ENCODE measurements around the gene DCBLD2. TPM values are rescaled to one million over a fixed set of nuclear protein-coding genes. Genes with fewer than 3 reads are reported as not detected.

The DCBLD2 gene
- total RNA-seq, 1 donor from 2014 or later: 36.5 TPM

DNA sequence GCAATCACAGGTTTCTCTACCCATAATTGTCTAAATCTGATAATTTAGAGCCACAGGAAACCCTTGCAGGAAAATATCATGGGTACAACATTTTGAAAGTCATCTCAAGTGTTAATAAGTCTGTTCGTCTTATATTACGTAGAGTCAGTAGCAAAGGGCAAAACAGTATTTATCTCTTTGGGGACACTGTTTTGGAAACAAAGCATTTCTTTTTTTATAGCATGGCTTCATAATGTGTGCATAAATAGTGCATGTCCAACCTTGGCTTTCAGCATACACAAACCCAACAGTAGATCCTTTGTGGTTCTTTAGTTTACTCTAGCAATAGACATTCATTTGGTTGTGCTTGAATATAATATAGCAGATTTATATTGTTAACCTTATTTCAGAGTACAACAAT is 114.3 kb downstream of the DCBLD2 start:
- peaks cover 8% of the 10 kb centered on the region for H3K36me3 ChIP-seq
- ATAC-seq (no peak), DNase-seq (no peak)
- H3K27ac ChIP-seq: no peak overlapping the region
- TF ChIP-seq CTCF (IDR thresholded peaks at IDR 0.05): no peak
- intact Hi-C loops (cut with DNase I): no loop called here
- H3K27me3 ChIP-seq (ENCODE audit: low read depth): no peaks in the 10 kb centered on the region
- no peaks in the 10 kb centered on the region for H3K9me3 ChIP-seq
- no peak overlapping the region for H3K4me3 ChIP-seq
- peaks cover 28% of the 10 kb centered on the region for H3K4me1 ChIP-seq

- H3K4me3 ChIP-seq: no peak overlapping the region
- no peaks in the 10 kb centered on the region for H3K27me3 ChIP-seq (ENCODE audit: low read depth)
- DNase-seq (no peak), ATAC-seq (peak in 1 of 2 donors; percentile 59)
- intact Hi-C loops (cut with DNase I): no loop called here
- peaks cover 28% of the 10 kb centered on the region for H3K4me1 ChIP-seq
- H3K27ac ChIP-seq: no peak overlapping the region
- no peak for TF ChIP-seq CTCF (IDR thresholded peaks at IDR 0.05)
- peaks cover 8% of the 10 kb centered on the region for H3K36me3 ChIP-seq
- H3K9me3 ChIP-seq: no peaks in the 10 kb centered on the region
Measured at GRCh38 chr3:98786364-98787006, 115.0 kb downstream of the DCBLD2 start.

DNA sequence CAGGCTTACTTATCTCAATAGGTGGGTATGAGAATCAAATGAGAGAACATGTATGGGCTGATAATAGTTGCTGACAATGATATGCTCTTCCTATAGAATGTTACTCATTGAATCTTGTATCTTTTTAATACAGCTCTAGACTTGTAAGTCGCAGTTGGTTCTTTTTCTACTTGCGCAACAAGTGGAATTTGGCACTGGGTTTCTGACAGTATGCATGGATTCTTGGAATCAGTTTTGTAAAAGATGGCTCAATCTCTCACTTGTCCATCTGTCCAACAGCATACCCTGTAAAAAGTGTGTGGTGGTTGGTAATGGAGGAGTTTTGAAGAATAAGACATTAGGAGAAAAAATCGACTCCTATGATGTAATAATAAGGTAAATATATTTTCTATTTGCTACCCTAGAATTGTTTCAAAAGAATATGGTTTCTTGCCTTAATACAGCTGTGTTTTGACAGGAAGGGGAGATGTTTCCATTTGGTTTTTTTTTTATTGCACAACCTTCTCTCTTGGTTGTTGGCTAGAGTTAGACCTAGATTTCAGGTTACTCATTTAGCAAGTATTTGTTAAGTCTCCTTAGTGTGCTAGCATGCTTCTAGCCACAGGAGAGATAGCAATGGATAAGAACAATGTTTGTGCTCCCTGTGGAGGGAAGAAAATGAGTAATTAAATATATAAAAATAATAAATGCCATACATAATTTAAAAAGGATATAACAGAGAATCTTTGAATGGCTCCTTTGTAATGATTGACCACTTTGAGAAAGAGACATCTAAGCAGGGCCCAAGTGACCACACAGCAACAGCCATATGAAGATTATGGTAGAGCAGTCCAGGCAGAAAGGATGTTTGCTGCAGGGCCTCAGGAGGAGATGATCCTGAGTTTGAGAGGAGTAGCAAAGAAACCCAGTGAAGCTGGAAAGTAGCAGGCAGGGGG is 116.6 kb downstream of the DCBLD2 start:
- peaks cover 31% of the 10 kb centered on the region for H3K4me1 ChIP-seq
- intact Hi-C loops (cut with DNase I): no loop called here
- no peak for DNase-seq
- H3K9me3 ChIP-seq: no peaks in the 10 kb centered on the region
- ATAC-seq: peak in 1 of 2 donors; percentile 72
- H3K4me3 ChIP-seq: no peak overlapping the region
- peaks cover 8% of the 10 kb centered on the region for H3K36me3 ChIP-seq
- no peaks in the 10 kb centered on the region for H3K27me3 ChIP-seq (ENCODE audit: low read depth)
- TF ChIP-seq CTCF (IDR thresholded peaks at IDR 0.05): no peak
- H3K27ac ChIP-seq: no peak overlapping the region

DNA sequence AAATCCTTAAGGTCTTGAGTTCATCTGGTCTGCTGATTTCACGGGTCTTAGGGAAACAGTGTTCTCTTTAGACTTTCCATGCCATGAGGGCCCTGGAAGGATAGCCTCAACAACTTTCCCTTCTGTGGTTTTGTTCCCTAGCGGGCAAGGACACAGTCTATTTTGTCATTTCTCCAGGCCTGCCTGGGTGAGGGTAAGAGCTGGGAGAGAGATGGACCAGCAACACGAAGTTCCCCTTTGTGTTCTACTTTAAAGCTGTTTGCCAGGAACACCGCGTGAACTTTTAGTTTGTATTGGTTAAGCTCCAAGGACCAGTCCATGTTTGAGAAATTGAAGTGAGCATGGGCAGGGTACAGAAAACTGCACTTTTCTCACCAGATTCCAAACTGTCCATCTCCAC is 117.5 kb downstream of the DCBLD2 start:
- H3K36me3 ChIP-seq: peaks cover 8% of the 10 kb centered on the region
- H3K9me3 ChIP-seq: no peaks in the 10 kb centered on the region
- H3K27me3 ChIP-seq (ENCODE audit: low read depth): no peaks in the 10 kb centered on the region
- TF ChIP-seq CTCF (IDR thresholded peaks at IDR 0.05): no peak
- ATAC-seq: peak in 1 of 2 donors; percentile 70
- no peak overlapping the region for H3K4me3 ChIP-seq
- intact Hi-C loops (cut with DNase I): no loop called here
- H3K27ac ChIP-seq: no peak overlapping the region
- peaks cover 37% of the 10 kb centered on the region for H3K4me1 ChIP-seq
- DNase-seq: no peak

DNA sequence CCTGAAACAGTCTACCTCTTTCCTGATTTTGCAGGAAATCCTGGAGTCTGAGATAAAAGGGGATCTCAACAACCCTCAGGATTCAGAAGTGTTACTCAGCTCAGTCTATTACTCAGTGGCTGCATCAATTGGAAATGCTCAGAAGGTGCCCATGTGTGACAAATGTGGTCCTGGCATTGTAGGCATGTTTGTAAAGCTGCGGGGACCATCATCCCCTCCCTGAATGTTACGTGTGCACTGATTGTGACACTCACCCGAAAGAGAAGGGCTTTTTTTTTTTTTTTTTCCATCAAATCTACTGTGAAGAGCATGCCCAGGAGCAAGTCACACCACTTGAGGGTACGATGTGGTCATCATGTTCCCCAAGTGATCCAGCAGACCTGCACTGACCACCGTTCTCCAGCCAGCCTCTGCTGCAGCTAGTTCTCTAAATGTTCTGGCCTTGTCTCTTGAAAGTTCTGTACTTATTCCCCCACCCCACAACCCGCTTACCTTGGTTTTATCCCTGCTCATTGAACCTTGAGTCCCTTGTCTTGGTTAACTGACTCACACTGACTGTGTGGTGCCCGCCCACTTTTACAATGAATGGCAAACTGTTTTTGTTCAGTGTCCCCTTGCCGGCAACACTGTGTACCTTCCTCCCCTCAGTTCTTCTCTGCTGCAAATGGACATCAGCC is 118.5 kb downstream of the DCBLD2 start:
- no peak for DNase-seq
- no peak overlapping the region for H3K27ac ChIP-seq
- H3K27me3 ChIP-seq (ENCODE audit: low read depth): no peaks in the 10 kb centered on the region
- peaks cover 1% of the 10 kb centered on the region for H3K36me3 ChIP-seq
- H3K4me3 ChIP-seq: no peak overlapping the region
- ATAC-seq: no peak
- H3K9me3 ChIP-seq: no peaks in the 10 kb centered on the region
- H3K4me1 ChIP-seq: peaks cover 47% of the 10 kb centered on the region
- TF ChIP-seq CTCF (IDR thresholded peaks at IDR 0.05): no peak
- intact Hi-C loops (cut with DNase I): no loop called here

Data from lower lobe of right lung (tissue), 2 donors.